Omental fat pad (tissue), 4 donors: ENCODE results near the gene TRPC5OS. TPM values are rescaled to one million over a fixed set of nuclear protein-coding genes. Genes with fewer than 3 reads are reported as not detected.

Experiments
- ATAC-seq: fragments of 150-250 bp; one replicate; pipeline ENCODE4 v1.9.1; 2016; ENCODE audit warnings: mild to moderate bottlenecking, moderate library complexity; ENCODE audit not compliant: low FRiP score
- DNase-seq: peaks from one replicate; pipeline ENCODE4 v3.0.0-alpha.2; 2019; ENCODE audit warnings: low spot score
- CTCF ChIP-seq, 3 donors: fragments of 450-650 bp; IDR thresholded peaks; one replicate each; pipeline ENCODE4 v1.5.1; 2016 to 2017; ENCODE audit warnings: antibody characterized with exemption in 3 of 3, mild to moderate bottlenecking in 3 of 3, moderate library complexity in 2 of 3
- total RNA-seq, 4 donors: library from RNA; depleted of rRNA; stranded (reverse); fragments of >200 nt; gene quantifications; one replicate each; pipeline ENCODE4 v1.1.0, GENCODE V29; 2016

Gene TRPC5OS
- total RNA-seq, 4 donors from 2014 or later = not detected

GRCh38 chrX:111888600-111888999, 12.6 kb downstream of the TRPC5OS start:
- TF ChIP-seq CTCF (IDR thresholded peaks at IDR 0.05) = no peak
- ATAC-seq (no peak), DNase-seq (no peak)

DNA sequence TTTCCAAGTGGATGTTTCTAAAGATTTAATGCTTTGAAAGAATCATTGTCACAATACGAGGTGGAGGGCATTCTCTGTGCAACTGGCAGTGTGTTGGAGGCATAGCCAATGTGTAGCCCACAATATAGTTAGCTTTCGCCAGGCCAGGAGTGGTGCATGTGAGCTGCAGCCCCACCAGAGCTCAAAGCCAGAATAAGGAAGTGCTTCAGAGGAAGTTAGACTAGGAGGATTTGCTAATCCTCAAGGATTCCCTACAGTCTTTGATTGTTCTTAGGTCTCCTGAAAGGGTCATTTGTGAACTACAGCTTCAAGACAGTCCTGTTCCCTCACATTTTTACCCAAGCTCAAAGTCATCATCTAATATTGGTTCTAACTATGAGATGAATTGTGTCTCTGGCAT, 16.4 kb downstream of the TRPC5OS start:
- no peak for DNase-seq
- no peak for ATAC-seq
- no peak for TF ChIP-seq CTCF (IDR thresholded peaks at IDR 0.05)

DNA sequence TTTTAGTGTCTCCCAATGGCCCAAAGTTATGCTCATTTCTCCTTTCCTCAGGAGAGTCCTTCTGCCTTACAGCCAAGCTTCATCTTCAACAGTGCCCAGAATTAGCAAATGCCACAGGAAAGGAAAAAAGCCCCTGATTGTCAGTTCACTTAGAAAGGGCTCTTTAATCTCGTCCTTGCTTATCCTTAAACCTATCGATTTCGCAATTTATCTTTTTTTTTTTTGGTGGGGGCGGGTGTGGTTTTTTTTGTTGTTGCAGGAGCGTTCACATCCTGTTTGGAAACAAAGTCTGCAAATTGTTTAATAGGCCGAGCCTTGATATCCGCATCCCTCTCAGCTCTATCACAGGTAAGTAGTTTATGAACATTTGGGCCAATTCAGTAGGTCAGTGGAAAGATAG, 20.2 kb downstream of the TRPC5OS start:
- no peak for TF ChIP-seq CTCF (IDR thresholded peaks at IDR 0.05)
- DNase-seq (no peak), ATAC-seq (no peak)

GRCh38 chrX:111914398-111915090, 38.6 kb downstream of the TRPC5OS start:
- no peak for ATAC-seq
- no peak for TF ChIP-seq CTCF (IDR thresholded peaks at IDR 0.05)

GRCh38 chrX:111917591-111917990, 41.6 kb downstream of the TRPC5OS start:
- no peak for ATAC-seq
- DNase-seq = no peak

More at GRCh38 chrX:111914398-111915090, 38.6 kb downstream of the TRPC5OS start:
- no peak for DNase-seq

GRCh38 chrX:111928456-111928855, 52.5 kb downstream of the TRPC5OS start:
- ATAC-seq = no peak
- TF ChIP-seq CTCF (IDR thresholded peaks at IDR 0.05) = no peak
- DNase-seq = no peak

More at GRCh38 chrX:111917591-111917990, 41.6 kb downstream of the TRPC5OS start:
- TF ChIP-seq CTCF (IDR thresholded peaks at IDR 0.05) = no peak

Other genes with a start within 250 kb of the TRPC5OS start
- 10 to 100 TPM; 44.1 to 89.5 (median 53.7) TPM for gene ALG13, start 195.0 kb upstream of the TRPC5OS start, total RNA-seq
- gene TRPC5, start 206.6 kb downstream of the TRPC5OS start, total RNA-seq = not detected
- not detected for gene RTL4, start 206.8 kb downstream of the TRPC5OS start, total RNA-seq